HFF-Myc (cell line): ENCODE results near the gene NXN.
"Not testable (repeated sequence)": the region's sequence is repeated elsewhere in the genome, so short reads cannot be mapped to it uniquely, and the experiment has no call there.

ENCODE experiments used
- DNase-seq: peaks from one replicate; pipeline ENCODE4 v3.0.0-alpha.2; 2011; ENCODE audit warnings: low read depth; ENCODE audit errors: extremely low read depth
- H3K4me3 ChIP-seq: replicated peaks from 2 replicates; pipeline ENCODE4 v1.5.1; 2011; ENCODE audit warnings: low read depth, mild to moderate bottlenecking, control low read depth, low read length
- TF ChIP-seq, protein P1 (sequence below): IDR thresholded peaks from 2 replicates; pipeline ENCODE4 v1.5.1; 2012; ENCODE audit warnings: mild to moderate bottlenecking, low read depth, low read length, control low read depth; ENCODE audit errors: missing control alignments

NXN gene

GRCh38 chr17:767076-767475 is 212.5 kb downstream of the NXN start:
- TF ChIP-seq, protein P1, sequence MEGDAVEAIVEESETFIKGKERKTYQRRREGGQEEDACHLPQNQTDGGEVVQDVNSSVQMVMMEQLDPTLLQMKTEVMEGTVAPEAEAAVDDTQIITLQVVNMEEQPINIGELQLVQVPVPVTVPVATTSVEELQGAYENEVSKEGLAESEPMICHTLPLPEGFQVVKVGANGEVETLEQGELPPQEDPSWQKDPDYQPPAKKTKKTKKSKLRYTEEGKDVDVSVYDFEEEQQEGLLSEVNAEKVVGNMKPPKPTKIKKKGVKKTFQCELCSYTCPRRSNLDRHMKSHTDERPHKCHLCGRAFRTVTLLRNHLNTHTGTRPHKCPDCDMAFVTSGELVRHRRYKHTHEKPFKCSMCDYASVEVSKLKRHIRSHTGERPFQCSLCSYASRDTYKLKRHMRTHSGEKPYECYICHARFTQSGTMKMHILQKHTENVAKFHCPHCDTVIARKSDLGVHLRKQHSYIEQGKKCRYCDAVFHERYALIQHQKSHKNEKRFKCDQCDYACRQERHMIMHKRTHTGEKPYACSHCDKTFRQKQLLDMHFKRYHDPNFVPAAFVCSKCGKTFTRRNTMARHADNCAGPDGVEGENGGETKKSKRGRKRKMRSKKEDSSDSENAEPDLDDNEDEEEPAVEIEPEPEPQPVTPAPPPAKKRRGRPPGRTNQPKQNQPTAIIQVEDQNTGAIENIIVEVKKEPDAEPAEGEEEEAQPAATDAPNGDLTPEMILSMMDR = no peak

DNA sequence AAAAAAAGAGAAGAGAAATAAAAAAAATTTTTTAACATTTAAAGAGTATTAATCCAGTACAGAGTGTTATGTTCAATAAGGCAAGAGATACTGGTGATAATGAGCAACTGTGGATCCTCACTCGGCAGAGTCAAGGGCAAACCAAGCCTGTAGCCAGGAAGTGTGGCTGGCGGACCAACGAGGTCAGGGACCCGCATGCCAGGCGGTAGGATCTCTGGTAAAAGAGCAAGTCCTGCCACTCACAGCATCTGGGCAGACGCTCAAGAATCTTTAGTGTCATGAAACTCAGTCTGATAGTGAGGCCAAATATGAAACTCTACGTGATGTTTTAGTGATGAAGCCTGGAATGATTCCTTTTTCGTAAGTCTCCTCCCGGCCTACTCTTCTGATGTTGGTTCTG is 219.2 kb downstream of the NXN start:
- no peak overlapping the region for H3K4me3 ChIP-seq
- TF ChIP-seq, protein P1 = no peak
- DNase-seq = no peak

More at GRCh38 chr17:767076-767475, 212.5 kb downstream of the NXN start:
- H3K4me3 ChIP-seq = no peak overlapping the region
- DNase-seq = no peak

GRCh38 chr17:759964-760363 is 219.6 kb downstream of the NXN start:
- DNase-seq = no peak
- no peak overlapping the region for H3K4me3 ChIP-seq
- TF ChIP-seq, protein P1 = no peak

GRCh38 chr17:756010-756567 is 223.5 kb downstream of the NXN start:
- DNase-seq, H3K4me3 ChIP-seq: not testable (repeated sequence)

DNA sequence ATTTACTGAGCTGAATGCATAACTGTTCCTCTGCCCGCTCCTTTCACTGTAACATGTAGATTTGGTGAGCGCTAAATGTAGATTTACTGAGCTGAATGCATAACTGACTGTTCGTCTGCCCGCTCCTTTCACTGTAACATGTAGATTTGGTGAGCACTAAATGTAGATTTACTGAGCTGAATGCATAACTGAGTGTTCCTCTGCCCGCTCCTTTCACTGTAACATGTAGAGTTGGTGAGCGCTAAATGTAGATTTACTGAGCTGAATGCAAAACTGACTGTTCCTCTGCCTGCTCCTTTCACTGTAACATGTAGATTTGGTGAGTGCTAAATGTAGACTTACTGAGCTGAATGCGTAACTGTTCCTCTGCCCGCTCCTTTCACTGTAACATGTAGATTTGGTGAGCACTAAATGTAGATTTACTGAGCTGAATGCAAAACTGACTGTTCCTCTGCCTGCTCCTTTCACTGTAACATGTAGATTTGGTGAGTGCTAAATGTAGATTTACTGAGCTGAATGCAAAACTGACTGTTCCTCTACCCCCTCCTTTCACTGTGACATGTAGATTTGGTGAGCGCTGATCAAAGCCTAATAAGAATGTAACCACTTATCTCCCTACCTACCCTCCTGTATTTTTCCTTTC is 224.1 kb downstream of the NXN start:
- H3K4me3 ChIP-seq, DNase-seq: not testable (repeated sequence)

DNA sequence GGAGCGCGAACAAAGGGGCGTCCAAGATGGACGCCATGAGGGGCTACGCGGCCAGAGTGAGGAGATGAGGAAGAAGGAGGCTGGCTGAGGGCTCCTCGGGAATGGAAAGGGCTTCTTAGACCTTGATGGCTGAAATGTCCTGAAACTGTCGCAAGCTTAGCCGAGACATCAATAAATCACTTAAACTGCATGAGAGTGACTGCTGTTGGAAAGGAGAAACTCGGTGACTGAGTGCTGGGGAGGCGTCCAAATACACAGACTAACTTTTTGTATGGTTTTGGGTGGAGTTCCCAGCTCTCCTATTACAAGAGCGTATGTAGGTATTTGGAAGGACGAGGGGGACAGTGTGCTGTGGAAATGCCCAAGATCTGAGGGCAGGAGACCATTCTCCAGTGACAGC is 226.2 kb downstream of the NXN start:
- H3K4me3 ChIP-seq = no peak overlapping the region
- DNase-seq = no peak
- TF ChIP-seq, protein P1 = no peak

DNA sequence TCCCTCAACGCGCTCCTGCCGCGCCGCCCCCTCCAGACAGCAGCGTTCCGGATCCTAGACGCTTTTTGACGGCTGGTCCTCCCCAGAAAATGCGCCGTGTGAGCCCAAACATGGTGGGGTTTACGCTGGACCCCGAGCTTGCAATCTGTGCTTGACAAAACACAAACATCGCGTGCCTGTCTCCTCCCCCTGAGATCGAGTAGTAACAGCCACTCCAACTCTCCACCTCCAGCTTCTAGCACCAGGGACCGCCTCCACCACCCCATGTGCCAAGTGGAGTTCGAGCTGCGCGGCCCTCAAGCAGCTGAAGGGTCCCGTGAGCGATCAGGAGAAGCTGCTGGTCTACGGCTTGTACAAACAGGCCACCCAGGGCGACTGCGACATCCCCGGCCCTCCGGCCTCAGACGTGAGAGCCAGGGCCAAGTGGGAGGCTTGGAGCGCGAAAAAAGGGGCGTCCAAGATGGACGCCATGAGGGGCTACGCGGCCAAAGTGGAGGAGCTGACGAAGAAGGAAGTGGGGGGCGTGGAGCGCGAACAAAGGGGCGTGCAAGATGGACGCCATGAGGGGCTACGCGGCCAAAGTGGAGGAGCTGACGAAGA is 226.9 kb downstream of the NXN start:
- TF ChIP-seq, protein P1 = no peak
- DNase-seq = no peak
- peak overlapping the region; percentile 78 for H3K4me3 ChIP-seq

GRCh38 chr17:752002-752619 is 227.5 kb downstream of the NXN start, which contains the start of gene GEMIN4:
Gene GEMIN4 (minus strand): TSS chr17:752264. CDS start chr17:752142, 122 bp downstream.
- DNase-seq = peak; percentile 71
- TF ChIP-seq, protein P1 = peak; percentile 92
- peak within 1 kb of the TSS; percentile 78 for H3K4me3 ChIP-seq
